GM11168 (cell line): ENCODE results near the gene POTEM.
"Not testable (repeated sequence)": the region's sequence is repeated elsewhere in the genome, so short reads cannot be mapped to it uniquely, and the experiment has no call there.

ENCODE experiments used
- in situ Hi-C: fragments of 300-500 bp; cut with MboI; formaldehyde crosslinking; loops from one replicate; pipeline ENCODE4 v1.12.0; 2022; ENCODE audit warnings: low sequenced_read_pairs; ENCODE audit not compliant: unreplicated experiment

The POTEM gene

DNA sequence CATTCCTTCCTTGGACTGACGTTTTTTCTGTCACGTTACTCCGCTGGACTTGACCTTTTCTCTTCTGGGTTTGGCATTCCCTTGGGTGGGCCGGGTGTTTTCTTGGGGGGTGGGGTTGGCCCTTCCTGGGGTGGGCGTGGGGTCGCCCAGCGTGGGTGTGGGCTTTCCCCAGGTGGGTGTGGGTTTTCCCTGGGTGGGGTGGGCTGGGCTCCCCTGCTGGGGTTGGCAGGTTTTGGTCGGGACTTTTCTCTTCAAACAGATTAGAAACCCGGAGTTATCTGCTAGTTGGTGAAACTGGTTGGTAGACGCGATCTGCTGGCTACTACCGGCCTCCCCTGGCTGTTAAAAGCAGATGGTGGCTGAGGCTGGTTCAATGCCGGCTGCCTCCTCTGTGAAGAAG, at the start of gene POTEM:
Gene POTEM (plus strand): TSS at position 301 of the 400 bp plus-strand sequence. CDS start 52 bp downstream, at position 353.
- in situ Hi-C loops: not testable (repeated sequence)

DNA sequence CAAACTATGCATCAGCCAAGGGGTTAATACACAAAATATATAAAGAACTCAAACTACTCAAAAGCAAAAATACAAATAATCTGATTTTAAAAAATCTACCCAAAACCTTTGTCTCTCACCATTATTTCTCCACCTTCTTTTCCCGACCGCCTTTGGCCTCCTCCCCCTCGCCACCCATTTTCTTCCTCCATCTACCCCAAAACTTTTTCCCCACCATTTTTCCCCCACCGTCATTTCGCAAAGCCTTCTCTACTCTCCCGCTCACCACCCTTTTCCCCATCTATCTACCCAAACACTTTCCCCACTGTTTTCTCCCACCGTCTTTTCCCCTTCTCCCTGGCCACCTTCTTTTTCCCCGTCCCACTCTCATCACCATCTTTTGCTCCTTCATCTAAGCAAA, 48.9 kb upstream of the POTEM start:
- in situ Hi-C loops: not testable (repeated sequence)

DNA sequence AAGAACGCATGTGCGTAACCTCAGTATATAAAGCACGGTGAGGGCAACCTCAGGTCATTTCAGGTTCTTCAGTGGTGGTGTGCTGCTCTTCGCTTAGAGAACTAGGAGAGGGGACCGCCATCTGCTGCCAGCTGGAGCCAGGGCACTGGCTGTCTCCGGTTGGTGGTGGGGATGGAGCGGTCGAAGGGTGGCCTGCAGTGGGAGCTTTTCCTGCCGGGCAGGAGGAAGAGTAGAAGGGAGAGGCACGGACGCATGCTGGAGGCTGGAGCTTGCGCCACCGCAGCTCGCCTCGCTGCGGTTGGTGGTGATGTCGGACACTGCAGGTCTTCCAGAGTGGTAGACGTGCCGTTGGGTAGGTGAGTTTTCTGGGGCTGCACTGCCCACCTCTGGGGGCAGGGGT, 47.2 kb upstream of the POTEM start:
- in situ Hi-C loops: not testable (repeated sequence)

DNA sequence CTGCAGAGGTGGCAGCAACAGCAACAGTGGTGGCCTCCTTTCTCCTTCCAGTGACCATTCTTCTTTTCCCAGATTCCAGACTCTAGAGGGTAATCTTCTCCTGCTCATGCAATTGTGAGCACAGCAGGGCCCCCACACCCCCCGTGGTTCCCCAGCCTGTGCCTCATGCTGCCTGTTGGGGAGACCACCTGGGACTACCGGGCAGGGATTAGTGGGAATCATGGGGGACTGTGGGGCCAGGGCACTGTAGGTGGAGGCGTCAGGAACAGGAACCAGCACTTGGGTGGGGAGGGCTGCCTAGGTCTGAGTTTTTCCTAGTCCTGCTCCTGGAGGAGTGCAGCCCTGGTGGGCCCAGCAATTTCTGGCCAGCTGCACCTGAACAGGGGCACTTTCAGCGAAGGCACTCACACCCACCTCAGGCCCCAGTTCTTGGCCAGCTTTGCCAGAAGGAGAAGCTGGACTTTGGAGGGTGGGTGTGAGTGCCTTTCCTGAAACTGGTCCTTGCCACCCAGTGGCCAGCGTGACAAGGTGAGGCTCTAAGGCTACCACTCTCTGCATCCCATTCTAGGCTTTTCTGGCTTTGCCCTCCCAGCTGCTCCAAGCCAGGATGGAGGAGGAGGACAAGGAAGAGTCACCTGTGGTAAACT, 46.1 kb upstream of the POTEM start:
- in situ Hi-C loops: not testable (repeated sequence)

DNA sequence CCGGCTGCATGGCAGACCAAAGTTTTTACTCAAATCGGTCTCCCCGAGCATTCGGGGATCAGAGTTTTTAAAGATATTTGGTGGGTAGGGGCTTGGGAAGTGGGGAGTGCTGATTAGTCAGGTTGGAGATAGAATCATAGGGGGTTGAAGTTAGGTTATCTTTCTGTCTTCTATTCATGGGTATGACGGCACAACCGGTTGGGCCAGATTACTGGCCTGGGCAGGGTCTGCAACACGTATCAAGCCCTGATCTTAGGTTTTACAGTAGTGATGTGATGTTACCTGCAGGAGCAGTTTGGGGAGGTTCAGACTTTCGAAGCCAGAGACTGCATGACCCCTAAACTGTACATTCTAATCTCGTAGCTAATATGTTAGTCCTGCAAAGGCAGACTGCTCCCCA, 30.4 kb upstream of the POTEM start:
- in situ Hi-C loops: not testable (repeated sequence)

DNA sequence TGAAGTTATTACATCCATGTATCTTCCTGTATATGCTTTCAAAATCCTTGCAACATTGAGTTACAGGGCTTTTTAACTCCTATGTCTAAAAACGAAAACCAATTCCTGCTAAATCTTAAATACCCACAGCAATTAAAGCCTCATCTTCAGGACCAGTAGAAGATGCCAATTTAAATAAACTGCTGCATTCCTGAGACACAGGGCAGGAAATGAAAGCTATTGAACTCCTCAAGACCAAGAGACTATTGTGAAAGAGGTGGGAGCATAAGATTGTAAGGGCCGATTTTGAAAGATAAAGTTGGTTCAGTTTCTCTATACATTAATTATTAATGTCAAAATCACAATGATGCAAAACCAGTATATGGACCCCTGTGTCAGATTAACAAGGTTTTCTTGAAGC, 28.5 kb upstream of the POTEM start:
- in situ Hi-C loops: not testable (repeated sequence)

DNA sequence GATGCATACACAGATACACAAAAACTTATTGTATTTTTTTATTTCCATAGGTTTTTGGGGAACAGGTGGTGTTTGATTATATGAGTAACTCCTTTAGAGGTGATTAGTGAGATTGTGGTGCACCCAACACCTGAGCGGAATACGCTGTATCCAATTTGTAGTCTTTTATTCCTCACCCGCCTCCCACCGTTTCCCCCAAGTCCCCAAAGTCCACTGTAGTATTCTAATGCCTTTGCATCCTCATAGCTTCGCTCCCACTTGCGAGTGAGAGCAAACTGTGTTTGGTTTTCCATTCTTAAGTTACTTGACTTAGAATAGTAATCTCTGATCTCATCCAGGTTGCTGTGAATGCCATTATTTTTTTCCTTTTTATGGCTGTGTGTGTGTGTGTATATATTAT, 17.3 kb upstream of the POTEM start:
- in situ Hi-C loops: not testable (repeated sequence)

DNA sequence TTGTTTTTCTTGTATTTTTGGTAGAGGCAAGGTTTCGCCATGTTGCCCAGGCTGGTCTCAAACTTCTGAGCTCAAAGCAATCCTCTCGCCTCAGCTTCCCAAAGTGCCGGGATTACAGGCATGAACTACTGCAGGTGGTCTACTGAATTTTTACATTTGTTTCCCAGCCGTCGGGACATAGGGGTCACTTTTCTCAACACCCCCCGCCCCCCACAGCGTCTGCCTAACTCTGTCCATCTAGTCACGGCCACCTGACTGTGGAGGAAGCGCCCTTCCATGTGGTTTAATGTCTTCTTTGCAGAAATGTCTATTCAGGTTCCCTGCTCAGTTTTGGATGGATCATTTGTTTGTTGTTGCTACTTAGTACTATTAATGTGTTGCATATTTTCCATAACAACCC, 14.1 kb upstream of the POTEM start:
- in situ Hi-C loops: not testable (repeated sequence)

DNA sequence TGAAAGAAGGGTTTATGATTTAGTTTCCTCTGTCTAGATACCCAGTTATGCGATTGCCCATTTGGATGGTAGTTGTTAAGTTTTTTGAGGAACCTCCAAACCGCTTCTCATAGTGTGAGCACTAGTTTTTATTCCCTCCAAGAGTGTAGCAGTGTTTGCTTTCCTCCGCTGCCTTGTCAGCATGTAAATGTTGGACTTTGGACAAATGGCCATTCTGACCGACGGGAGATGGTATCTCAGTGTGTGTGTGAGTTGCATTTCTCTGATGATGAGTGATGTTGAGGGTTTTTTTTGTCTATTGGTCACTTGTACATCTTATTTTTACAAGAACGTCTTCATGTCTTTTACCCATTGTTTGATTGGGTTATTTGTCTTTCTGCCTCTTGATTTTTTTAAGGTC, 11.4 kb upstream of the POTEM start:
- in situ Hi-C loops: not testable (repeated sequence)

DNA sequence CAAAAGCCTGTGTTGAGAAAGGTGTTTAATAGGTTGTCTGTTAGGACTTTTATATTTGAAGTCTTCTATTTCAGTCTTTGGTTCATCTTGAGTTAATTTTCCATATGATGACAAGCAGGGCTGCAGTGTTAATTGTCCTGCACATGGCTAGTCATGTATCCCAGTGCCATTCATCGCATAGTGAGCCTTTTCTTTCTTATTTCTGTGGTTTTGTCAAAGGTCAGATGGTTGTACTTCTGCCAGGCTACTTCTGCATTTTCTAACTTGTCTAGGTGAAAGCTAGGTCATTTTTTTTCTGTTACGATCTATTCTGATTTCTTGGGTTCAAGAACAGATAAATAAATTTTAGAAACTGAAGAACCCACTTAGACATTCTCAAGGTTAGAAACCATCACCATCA, 5.7 kb upstream of the POTEM start:
- in situ Hi-C loops: not testable (repeated sequence)

DNA sequence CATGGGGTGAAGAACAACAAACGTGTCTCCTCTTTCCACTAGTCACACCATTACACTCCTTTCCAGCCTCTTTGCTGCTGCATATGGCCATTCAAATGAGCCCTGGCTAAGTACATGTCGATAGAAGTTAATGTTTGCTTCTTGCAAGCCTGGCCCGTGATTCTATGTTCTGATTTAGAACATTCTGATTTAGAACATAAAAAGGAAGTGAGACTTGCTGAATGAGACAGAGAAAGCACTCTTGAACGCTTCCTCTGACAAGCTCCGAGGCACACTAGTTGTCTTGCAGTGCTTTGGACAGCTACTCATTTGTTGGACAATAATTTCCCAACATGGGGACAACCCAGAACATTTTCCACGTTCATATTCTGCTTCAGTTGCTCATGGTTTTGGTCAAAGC, 5.1 kb upstream of the POTEM start:
- in situ Hi-C loops: not testable (repeated sequence)

DNA sequence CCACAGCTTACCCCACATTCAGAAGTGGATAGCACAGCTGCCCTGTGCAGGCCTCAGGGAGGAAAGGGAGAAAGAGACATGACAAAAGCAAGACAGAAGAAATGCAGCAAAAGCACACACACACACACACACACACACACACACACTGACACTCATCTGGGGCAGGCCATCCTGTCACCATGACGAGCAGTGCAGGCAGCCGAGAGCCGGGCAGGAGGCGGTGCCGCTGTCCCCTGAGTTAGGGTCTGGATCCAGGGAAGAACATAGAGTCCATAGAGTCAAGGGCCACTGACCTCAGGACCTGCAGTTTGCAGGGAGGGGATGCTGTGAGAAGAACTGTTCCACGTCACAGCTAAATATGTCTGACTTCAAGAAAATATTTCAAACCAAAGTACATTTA, 4.0 kb upstream of the POTEM start:
- in situ Hi-C loops: not testable (repeated sequence)

DNA sequence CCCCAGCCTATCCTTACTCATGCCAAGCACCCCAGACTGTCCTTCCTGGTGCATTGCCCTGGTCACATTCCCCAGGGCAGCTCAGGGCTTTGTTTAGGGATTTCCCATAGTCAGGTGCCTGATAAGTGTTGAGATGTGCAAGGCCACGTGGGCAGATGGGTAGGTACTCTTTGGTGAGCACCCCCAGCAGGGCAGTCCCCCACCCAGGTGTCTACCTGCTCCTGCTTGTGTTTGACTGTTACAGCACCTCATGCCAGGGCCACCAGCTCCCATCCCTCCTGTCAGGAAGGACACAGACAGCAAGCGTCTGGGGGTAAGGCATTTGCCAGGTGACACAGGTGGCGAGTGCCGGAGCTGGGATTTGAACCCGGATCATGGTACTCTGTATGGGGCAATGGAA, 2.4 kb upstream of the POTEM start:
- in situ Hi-C loops: not testable (repeated sequence)

DNA sequence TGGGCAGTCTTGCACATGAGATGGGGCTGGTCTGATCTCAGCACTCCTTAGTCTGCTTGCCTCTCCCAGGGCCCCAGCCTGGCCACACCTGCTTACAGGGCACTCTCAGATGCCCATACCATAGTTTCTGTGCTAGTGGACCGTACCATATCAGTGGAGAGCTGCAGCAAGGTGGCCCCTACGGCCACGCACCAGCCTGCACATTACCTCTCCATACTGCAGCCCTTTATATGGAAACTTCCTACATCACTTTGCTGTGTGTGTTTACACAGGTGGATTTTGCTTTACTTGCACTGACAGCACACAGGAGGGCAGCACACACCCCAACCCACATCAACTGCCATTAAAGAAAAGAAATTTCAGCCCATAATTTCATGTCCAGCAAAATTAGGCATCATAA, 35.3 kb downstream of the POTEM start:
- in situ Hi-C loops: loop anchor here (25.0 kb wide), 1 partner anchor 385 kb away; no protein-coding TSS in a partner anchor

DNA sequence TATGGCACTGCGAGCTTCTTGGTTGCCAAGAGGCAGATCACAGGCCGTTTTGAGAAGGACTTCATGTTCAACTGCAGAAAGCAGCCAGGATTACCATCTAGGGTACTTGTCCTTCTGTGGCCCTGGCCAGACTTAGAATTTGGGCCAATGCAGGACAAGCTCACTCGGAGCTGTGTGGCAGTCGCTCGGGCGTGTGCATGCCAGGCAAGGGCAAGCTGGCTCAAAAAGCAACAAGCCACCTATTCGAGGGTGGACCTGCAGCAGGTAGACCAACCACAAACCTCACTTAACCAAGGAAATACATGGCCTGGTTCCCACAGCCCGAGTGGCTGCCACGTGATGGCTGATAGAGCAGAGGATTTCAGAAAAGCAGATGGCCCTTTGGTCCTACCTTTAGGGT, 39.3 kb downstream of the POTEM start:
- in situ Hi-C loops: loop anchor here (25.0 kb wide), 1 partner anchor 381 kb away; no protein-coding TSS in a partner anchor

DNA sequence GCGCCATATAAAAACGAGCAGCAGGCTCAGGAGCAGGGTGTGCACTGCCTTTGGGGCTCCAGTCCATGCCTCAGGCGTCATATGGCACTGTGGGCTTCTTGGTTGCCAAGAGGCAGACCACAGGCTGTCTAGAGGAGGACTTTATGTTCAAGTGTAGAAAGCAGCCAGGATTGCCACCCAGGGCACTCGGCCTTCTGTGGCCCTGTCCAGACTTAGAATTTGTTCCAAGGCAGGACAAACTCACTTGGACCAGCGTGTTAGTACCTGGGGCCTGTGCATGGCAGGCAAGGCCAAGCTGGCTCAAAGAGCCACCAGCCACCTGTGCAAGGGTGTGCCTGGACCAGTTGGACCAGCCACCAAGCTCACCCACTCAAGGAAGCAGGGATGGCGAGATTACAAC, 40.4 kb downstream of the POTEM start:
- in situ Hi-C loops: loop anchor here (25.0 kb wide), 1 partner anchor 380 kb away; no protein-coding TSS in a partner anchor

DNA sequence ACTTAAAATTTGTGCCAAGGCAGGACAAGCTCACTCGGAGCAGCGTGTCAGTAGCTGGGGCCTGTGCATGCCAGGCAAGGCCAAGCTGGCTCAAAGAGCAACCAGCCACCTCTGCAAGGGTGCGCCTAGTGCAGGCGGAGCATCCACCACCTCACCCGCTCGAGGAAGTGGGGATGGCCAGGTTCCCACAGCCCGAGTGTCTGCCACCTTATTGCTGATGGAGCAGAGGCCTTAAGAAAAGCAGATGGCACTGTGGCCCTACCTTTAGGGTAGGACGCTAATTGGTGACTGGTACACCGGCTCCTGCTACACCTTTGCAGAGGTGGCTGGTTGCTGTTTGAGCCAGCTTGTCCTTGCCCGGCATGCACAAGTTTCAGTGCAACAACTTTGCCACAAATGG, 43.8 kb downstream of the POTEM start:
- in situ Hi-C loops: loop anchor here (25.0 kb wide), 1 partner anchor 376 kb away; no protein-coding TSS in a partner anchor

DNA sequence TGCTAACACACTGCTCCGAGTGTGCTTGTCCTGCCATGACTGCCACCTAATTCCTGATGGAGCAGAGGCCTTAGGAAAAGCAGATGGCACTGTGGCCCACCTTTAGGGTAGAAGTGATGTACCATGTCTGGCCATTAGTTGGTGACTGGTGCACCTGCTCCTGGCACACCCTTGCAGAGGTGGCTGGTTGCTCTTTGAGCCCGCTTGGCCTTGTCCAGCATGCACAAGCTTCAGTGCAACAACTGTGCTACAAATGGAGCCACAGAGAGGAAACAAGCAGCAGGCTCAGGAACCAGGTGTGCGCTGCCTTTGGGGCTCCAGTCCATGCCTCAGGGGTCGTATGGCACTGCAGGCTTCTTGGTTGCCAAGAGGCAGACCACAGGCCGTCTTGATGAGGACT, 44.5 kb downstream of the POTEM start:
- in situ Hi-C loops: loop anchor here (25.0 kb wide), 1 partner anchor 376 kb away; no protein-coding TSS in a partner anchor

DNA sequence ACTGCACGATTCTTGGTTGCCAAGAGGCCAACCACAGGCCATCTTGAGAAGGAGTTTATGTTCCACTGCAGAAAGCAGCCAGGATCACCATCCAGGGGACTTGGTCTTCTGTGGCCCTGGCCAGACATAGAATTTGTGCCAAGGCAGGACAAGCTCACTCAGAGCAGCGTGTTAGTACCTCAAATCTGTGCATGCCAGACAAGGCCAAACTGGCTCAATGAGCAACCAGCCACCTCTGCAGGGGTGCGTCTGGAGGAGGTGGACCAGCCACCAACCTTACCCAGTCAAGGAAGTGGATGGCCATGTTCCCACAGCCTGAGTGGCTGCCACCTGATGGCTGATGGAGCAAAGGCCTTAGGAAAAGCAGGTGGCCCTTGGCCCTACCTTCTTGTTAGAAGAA, 48.0 kb downstream of the POTEM start:
- in situ Hi-C loops: loop anchor here (25.0 kb wide), 1 partner anchor 372 kb away; no protein-coding TSS in a partner anchor

DNA sequence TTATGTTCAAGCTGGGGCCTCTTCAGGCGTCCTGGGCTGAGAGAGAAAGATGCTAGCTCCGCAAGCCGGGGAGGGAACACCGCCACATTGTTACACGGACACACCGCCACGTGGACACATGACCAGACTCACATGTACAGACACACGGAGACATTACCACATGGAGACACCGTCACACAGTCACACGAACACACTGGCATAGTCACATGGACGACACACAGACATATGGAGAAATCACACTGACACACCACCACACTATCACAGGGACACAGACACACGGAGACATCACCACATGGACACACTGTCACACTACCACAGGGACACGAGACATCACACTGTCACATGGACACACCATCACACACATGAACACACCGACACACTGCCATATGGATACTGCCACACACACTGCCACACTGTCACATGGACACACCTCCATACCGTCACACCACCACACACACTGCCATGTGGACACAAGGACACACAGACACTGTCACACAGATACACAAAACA, 57.9 kb downstream of the POTEM start:
- in situ Hi-C loops: not testable (repeated sequence)

DNA sequence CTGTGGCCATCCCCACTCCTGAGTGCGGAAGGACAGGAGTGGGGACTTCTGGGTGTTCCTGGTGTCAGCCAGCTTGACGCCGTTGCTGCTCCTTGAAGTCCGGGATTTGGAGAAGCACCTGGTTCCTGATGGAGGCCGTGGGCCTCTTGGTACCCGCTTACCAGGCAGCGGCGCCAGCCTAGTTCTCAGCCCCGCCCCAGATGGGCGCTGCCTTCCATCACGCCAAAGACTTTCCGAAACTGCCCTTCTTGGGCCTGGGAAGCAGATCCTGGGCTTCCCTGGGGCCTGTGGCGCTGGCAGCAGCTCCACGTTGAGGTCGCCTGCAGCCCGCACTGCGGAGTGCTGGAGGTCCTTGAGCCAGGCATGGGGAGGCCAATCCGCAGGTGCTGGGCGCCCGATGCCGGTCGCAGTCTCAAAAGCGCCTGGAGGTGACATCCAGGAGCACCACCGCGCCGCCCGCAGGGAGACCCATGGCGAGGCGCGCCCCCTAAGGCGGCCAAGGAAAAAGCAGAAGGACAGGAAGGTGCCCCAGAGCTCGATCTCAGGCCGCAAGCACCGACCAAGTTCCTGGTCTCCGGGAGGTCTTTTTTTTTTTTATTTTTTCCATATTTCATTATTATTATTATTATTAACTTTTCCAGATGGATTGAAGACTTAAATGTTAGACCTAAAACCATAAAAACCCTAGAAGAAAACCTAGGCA, 59.6 kb downstream of the POTEM start:
- in situ Hi-C loops: not testable (repeated sequence)
